GM18520 (cell line): ENCODE data around the gene OR51B2.
"Not testable (repeated sequence)": the region's sequence is repeated elsewhere in the genome, so short reads cannot be mapped to it uniquely, and the experiment has no call there.

Experiments
- ATAC-seq: cut with Tn5 transposase; IDR thresholded peaks from one replicate; pipeline ENCODE4 v1.9.1; 2021; ENCODE audit not compliant: unreplicated experiment

Gene OR51B2, protein sequence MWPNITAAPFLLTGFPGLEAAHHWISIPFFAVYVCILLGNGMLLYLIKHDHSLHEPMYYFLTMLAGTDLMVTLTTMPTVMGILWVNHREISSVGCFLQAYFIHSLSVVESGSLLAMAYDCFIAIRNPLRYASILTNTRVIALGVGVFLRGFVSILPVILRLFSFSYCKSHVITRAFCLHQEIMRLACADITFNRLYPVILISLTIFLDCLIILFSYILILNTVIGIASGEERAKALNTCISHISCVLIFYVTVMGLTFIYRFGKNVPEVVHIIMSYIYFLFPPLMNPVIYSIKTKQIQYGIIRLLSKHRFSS

DNA sequence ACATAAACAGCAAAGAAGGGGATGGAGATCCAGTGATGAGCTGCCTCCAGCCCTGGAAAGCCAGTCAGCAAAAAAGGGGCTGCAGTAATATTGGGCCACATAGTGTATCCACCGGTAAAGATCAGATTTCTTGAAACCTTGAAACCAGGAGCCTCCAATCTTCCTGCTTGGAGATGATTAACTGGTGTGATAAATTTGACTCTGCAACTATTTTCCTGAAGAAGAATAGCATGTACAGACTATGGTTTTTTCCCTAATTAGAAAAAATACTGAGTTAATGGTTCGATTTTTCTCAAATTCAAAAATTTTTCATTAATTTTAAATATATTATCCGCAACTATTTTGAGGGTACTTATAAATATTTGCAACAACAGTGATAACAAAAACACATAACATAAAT lies at the start of gene OR51B2:
OR51B2 (minus strand) TSS at position 101 of the 400 bp plus-strand sequence; CDS start at position 101, 0 bp downstream.
- no peak for ATAC-seq

DNA sequence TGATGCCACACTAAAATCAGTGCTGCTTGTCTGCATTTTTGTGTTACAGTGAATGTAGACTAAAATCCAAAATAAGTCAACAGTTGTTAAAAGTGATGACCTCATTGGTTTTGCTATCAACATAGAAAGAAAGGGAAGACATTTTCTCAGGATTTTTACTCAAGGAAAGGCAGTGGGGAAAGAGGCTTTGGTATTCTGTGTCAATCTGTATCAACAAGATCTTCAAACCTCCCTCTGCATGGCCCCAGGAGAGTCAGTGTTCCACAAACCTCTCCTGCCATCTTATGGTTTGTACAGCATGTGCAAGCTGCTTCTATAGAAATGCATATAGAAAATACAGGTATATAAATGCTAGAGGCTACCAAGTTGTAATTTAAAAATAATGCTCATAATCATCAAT lies 45.7 kb upstream of the OR51B2 start:
- no peak for ATAC-seq

DNA sequence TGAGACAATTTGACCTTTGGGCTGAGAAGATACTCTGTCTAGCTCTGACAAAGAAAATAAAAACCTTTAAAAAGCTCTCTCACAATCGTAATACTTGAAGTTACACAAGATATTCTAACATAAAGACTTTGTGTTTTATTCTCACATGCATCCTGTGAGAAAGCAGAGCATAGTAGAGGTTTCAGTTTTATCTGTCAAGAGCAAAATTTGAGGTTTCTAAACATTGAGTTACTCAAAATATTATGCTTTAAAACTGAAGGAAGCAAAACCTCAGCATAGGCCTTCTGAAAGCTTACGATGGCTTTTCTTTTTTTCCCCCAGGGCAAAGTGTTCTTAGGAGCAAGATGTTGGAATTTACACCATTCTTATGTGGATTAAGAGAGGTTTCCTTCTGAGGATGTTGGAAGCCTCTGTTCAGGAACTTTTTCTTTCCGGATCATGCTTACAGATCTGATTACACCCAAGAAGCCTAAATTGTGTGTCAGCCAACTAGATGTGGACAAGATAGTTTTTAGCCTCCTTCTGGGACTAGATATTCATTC lies 44.5 kb upstream of the OR51B2 start:
- no peak for ATAC-seq

DNA sequence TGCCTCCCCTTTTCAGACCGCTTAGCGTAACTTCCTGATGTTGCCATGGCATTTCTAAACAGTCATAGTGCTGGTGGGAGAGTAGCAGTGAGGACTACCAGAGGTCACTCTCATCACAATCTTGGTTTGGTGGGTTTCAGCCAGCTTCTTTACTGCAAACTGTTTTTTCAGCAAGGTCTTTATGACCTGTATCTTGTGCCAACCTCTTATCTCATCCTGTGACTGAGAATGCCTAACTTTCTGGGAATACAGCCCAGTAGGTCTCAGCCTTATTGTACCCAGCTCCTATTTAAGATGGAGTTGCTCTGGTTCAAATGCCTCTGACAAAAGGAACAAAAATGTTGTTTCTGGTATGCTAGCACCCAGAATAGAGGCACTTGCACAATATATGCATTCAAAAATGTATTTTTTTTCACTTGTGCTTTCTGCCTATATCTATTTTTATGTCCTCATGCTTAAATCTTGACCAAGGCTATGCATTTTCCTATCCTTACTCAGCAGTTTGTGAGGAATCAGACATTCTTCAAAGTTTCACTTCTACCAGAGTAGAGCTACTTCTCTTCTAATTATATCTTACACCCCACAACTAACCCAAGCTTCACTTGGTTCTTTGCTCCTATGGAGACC lies 43.5 kb upstream of the OR51B2 start:
- no peak for ATAC-seq

DNA sequence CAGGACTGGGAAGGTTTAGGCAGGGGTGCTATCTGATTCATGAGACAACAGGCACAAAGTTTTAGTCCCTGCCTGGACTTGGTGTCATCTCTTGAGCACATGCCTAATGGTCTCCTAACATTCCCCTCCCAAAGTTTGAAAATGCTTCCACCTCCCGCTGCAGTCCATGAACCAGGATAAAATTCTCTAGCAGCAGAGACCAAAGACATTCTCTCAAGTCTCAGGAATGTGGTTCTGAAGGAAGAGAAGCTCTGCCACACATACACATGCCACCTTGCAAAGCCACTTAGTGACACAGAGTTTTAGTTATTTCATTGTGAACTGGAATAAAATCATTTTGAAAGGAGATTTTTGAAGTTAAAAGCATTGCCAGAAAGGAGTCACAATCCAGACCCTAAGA lies 42.8 kb upstream of the OR51B2 start:
- ATAC-seq: no peak

DNA sequence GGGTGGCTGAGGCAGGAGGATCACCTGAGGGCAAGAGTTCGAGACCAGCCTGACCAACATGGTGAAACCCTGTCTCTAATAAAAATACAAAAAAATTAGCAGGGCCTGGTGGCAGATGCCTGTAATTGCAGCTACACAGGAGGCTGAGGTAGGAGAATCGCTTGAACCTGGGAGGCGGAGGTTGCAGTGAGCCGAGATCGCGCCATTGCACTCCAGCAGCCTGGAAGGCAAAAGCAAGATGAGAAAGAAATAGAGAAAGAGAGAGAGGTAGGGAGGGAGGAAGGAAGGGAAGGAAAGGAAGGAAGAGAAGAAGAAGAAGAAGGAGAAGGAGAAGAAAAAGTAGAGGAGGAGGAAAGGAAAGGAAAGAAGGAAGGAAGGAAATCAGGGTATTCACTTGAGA lies 42.3 kb upstream of the OR51B2 start:
- ATAC-seq: not testable (repeated sequence)

DNA sequence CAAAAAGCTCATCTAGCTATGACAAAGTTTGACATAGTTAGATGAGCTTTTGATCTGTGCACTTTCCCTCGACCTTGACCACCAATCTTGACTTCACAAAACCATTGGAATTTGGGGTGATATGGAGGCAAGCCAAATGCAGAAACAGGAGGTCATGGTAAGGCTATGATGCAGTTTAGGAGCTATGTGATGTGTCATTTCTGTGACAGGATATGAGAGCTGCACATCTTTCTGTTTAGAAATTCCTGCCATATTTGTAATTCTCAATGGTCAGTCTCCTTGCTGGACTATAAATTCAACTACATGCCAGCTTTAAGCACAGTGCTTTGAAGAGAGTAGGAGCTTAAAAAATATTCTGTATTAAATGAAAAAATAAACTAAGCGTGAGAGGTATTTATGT lies 40.1 kb upstream of the OR51B2 start:
- no peak for ATAC-seq

DNA sequence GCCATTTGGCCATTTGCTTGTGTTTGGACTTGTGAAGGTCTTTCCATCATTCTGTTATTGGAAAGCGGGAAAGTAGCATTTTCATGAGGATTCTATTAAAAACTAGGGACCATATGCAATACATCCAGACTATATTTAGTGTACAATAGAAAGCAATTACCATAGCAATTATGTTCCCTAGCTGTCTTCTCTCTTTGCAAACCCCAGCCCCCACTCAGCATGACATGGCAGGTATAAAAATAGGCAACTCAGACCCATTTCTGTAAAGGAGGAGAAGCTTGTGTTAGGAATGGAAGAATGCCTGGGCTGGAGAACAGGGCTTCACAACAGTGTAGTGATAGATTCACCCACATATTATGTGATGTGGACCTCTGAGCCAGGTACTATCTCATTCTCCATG lies 39.6 kb upstream of the OR51B2 start:
- ATAC-seq: no peak

DNA sequence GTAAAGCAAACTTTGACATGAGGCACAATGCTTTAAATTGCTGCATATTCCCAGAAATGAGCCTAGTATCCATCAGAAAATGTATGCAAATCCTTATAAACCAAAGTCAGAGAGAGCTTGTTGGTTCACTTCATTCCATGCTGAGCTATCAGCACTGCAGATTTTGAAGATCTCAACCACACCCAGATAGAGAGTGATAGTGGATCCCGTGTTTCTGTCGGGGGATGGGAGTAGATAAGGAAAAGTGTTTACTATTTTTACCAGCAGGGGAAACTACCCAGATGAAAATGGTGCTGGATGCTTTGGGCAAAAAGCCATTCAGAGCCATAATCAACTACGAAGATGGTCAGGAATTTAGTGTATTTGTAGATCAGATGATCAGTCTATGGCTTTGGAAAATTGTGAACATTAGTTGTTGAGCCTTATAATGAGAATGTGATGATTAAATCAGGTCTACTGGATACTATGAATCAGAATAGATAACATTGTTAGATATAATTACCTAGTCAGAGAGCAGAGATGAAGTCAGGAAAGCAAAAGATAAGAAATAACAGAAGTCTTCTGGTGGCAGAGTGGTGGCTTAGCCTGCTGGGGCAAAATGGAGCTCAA lies 38.0 kb upstream of the OR51B2 start:
- ATAC-seq: no peak

DNA sequence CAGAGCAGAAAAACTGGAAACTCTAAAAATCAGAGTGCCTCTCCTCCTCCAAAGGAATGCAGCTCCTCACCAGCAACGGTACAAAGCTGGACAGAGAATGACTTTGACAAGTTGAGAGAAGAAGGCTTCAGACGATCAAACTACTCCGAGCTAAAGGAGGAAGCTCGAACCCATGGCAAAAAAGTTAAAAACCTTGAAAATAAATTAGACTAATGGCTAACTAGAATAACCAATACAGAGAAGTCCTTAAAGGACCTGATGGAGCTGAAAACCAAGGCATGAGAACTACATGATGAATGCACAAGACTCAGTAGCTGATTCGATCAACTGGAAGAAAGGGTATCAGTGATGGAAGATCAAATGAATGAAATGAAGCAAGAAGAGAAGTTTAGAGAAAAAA lies 31.9 kb upstream of the OR51B2 start:
- not testable (repeated sequence) for ATAC-seq

DNA sequence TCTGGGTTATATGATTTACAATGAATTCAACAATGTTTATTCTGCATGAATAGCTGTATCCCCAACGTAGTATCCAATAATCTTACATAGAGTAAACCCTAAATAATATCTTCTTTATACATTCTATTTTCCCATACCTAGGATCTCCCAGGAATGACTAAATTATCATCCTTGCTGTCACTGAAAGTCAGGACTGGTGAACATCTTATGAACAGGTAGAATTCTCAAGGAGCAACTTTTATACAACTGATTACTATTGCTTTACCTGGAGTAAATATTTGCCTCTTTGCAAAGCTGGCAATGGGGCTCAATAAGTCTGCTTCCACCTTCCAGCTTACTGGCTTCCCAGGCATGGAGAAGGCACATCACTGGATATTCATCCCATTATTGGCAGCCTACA lies 27.1 kb upstream of the OR51B2 start, which contains the start of gene OR51B6:
OR51B6 (plus strand) TSS at position 301 of the 400 bp plus-strand sequence; CDS start at position 301, 0 bp downstream.
- no peak for ATAC-seq

DNA sequence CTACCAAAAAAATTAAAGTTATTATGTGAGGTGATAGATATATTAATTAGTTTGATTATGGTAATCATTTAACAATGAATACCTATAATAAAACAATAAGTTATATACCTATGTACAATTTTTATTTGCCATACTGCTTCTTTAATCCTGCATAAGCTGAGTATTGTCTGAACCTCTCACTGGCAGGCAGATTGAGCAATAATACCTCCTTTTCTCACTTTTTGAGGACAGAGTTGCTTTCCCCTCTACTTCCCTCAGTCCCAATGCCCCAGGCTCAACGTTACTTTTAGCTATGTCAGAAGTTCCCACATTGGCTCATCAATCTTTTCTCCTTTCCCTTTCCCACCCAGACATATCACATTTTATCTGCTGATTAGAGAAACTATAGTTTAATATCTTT lies 25.5 kb upstream of the OR51B2 start:
- ATAC-seq: no peak

DNA sequence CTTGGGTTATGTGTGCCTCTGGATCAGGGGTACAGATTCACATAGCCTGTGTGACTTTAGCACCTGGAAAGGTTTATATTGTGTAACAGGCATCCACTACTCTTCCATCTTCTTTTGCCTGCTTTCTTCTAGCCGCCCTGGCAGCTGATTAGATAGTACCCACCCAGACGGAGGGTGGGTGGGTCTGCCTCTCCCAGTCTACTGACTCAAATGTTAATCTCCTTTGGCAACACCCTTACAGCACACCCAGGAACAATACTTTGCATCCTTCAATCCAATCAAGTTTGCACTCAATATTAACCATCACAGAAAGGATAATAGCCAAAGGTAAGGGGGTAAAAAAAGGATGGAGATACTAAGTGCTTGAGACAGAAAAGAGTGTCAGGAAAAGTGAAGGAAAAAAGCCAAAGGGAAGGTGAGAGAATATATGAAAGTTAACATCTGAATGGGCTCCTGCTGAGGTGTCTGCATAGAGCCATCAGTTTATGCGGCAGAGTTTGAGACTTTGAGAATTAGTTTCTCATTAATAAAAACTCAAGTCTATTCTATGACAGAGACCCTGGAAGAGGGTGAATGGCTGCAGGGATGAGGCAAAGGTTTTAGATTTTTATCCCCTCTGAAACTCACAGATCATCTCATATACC lies 24.6 kb upstream of the OR51B2 start:
- no peak for ATAC-seq

DNA sequence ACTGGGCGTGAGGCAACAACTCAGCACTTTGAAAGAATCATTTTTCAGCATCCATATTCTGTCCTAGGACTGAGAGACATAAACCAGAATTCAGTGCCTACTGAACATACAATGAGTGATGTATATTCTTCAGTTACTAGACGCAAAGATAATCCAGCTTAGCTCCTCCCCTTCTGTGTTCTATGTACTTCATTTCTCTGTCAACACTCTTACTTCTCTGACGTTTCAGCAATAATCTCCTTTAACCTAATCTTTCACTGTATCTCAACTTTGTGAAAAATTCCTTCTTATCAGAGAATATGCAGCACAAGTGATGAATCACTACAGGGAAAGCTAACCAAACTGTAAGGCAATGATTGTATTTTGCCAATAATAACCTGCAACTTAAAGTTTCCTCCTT lies 21.7 kb upstream of the OR51B2 start:
- ATAC-seq: no peak

DNA sequence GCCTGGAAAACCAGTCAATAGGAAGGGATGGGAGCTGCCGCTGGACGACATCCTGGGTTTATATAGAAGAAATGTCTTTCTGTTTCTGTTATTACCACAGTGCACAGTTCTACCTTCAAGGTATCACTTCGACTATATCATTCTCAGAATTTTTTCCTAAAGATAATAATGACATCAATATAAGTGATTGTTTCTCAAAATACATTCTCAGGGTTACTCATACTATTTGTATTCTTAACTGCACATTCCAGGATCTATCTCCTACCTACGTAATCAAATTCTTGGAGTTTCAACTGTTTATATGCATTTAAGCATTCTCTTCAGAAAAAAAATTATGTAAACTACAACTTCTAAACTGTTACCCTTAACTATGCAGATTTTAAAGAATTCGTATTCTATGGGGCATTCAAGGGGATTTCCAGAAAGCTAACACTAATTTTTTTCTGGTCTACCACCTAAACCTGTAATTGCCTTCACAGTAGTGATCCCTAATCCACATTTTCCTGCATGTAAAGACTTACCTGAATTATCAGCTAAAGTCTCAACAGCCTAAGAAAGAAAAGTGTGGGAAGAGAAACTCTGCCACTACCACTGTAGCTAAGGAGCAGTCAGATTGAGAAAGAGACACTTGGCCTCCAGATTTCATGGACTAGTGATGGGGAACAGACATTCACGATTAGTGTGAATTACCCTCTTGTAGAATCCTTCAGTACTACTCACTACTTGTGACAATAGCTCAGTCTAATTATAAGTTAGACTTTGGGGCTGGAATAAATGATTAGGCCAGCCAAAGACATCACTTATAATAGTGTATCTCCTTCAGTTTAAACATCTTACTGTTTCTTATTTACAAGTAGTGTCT lies 19.6 kb upstream of the OR51B2 start, which contains the start of gene OR51B5:
OR51B5 (minus strand) TSS at position 51 of the 862 bp plus-strand sequence; CDS start at position 51, 0 bp downstream.
- no peak for ATAC-seq

DNA sequence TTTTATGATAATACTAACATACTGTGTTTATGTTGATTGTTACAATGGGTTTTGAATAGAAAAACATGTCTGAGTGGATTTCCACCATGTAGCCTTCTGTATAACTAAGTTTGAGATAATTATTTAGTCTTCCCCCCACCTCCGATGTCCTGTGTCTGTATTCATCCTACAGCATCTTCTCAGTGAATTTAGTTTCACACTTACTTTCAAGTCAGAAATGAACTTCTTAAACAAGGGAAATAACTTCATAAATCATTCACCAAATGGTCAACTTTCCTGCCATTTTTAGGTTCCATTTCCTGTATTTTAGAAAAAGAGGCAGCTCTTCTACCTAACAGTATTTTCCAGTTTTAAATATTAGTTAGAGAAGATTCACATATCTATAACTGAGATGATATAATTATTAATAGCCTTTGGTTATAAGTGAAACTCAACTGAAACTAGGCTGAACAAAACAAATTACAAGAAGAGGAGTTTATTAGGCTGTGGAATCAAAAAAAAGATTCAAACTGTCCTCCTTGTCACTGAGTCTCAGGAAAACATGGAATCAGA lies 15.8 kb upstream of the OR51B2 start:
- ATAC-seq: peak; percentile 47

DNA sequence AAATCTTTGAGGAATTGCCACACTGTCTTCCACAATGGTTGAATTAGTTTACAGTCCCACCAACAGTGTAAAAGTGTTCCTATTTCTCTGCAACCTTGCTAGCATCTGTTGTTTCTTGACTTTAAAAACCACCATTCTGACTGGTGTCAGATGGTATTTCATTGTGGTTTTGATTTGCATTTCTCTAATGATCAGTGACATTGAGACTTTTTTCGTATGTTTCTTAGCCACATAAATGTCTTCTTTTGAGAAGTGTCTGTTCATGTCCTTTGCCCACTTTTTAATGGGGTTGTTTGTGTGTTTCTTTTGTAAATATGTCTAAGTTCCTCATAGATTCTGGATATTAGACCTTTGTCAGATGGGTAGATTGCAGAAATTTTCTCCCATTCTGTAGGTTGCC lies 13.2 kb upstream of the OR51B2 start:
- ATAC-seq: not testable (repeated sequence)

DNA sequence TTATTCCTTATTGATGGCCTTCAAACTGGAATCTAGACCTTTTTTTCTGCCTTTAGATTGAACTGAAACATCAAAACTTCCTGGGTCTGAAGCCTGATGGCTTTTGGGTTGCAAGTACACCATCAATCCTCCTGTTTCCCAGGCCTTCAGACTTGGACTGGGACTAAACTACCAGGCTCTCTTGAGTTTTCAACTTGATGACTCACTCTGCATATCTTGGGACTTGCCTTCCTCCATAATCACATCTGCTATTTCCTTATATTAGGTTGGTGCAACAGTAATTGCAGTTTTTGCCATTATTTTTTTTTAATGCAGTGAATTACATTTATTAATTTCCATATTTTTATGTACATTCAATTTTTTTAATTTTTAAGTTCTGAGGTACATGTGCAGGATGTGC lies 12.2 kb upstream of the OR51B2 start:
- no peak for ATAC-seq

DNA sequence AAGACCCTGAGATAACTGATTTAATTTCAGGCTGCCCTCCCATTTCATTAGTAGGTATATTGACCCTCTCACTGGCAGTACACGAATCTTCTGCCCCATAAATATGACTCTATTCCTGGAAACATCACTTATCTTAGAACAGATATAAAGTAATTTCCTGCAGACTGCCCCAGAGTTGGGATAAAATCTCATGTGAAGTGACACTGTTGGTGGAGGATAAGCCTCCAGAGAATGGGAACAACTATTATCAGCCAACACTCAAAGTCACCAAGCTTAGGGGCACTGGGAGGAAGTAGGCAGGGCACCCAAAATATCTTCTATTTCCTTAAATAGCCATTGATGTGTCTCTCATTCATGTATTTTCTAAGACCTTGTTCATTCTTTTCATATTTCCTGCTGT lies 11.1 kb upstream of the OR51B2 start:
- ATAC-seq: no peak

DNA sequence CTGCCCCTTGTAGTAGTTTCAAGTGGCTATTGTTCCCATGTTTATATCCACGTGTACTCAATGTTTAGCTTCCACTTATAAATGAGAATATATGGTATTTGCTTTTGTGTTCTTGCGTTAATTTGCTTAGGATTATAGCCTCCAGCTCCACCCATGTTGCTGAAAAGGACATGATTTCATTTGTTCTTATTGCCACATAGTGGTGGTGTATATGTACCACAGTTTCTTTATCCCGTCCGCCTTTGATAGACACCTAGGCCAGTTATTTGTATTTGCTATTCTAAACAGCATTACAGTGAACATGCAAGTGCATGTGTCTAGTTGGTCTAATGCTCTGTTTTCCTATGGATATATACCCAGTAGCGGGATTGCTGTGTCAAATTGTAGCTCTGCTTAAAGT lies 6.8 kb downstream of the OR51B2 start:
- no peak for ATAC-seq
